ENCODE results near the gene NTRK2.

DNA sequence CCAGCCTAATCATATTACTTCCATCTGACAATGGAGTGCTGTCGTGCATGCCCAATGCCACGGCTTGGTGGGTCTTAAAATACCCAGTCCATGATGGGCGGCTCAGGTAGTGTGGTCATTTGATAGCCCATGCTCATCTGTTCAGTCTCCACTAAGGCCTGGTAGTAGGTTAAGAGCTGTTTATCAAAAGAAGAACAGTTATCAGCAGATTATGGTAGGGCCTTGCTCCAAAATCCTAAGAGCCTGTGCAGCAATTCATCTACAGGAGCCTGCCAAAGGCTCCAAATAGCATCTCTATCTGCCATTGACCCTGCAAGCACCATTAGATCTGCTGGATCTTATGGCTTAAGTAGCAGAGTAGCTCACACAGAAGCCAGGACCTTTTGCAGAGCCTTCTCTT, 21.8 kb upstream of the NTRK2 start:
- no peak for TF ChIP-seq POLR2A (IDR thresholded peaks at IDR 0.05; ENCODE audit: low read depth, low read length)
- no peak for TF ChIP-seq POLR2AphosphoS5 (IDR thresholded peaks at IDR 0.05; ENCODE audit: low read depth, low read length)

Data from GM12892 (cell line).